ENCODE measurements around the gene GDF9. TPM values are rescaled to one million over a fixed set of nuclear protein-coding genes. Genes with fewer than 3 reads are reported as not detected.

GDF9 gene
- total RNA-seq, 1 donor, result 0.18 TPM

DNA sequence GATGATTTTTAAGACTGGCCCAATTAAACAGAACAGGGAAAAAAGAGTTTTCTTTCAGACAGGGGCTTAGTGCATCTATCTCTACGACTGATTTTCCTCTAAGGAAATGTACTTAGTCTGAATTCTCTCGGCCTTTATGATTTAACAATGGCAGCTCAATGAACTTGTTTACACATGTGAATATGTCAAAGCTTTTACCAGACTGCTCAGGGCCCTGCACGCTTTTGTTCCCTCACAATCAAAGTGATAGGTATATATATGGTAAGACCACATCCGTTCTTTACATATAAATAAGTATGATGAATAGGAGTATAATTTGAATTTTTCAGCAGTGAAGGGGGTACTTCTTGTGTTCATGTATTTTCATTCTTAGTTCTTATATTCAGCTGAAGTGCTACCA is 34.8 kb upstream of the GDF9 start:
- no peak for DNase-seq (ENCODE audit: low read depth)
- H3K4me3 ChIP-seq (ENCODE audit: low read depth, low read length), result no peak overlapping the region
- TF ChIP-seq, protein P1, sequence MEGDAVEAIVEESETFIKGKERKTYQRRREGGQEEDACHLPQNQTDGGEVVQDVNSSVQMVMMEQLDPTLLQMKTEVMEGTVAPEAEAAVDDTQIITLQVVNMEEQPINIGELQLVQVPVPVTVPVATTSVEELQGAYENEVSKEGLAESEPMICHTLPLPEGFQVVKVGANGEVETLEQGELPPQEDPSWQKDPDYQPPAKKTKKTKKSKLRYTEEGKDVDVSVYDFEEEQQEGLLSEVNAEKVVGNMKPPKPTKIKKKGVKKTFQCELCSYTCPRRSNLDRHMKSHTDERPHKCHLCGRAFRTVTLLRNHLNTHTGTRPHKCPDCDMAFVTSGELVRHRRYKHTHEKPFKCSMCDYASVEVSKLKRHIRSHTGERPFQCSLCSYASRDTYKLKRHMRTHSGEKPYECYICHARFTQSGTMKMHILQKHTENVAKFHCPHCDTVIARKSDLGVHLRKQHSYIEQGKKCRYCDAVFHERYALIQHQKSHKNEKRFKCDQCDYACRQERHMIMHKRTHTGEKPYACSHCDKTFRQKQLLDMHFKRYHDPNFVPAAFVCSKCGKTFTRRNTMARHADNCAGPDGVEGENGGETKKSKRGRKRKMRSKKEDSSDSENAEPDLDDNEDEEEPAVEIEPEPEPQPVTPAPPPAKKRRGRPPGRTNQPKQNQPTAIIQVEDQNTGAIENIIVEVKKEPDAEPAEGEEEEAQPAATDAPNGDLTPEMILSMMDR (IDR thresholded peaks at IDR 0.05; ENCODE audit: insufficient read depth, low read length), result no peak

DNA sequence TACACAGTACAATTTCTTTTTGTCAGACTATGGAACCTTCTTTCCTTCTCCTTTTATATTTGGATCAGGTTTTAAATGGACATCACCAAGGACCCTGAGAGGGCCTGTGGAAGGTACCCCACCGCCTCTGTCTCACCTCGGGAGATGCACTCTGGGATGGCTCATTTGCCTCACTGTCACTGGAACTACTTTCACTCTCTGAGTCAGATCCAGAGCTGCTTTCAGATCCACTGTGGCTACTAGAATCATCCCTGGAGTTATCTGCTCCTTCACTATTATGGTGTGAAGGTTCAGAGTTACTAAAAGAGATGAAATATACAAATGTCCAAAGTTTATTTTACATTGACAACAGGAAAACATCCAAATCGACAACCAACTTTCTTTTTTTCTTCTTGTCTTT is 31.8 kb upstream of the GDF9 start:
- TF ChIP-seq, protein P1 (IDR thresholded peaks at IDR 0.05; ENCODE audit: insufficient read depth, low read length), result no peak
- no peak overlapping the region for H3K4me3 ChIP-seq (ENCODE audit: low read depth, low read length)
- DNase-seq (ENCODE audit: low read depth), result no peak

DNA sequence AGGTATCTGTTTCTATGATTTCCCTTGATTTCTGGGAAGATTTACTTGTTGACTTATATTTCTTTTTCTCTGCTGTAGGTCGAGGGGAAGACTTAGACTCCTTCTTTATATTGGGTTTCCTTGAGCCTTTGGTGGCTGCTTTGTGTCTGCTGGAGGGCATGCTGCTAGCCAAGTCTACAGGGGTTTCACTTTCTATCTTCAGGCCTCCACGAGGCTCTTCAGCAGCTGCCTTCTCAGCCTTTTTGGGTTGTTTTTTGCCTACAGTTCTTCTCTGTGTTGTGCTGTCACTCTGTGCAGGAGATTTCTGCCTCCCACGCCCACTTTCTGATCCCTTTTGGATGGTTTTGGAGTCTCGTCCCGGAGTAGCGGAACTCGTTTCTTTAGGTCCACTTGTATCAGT is 30.4 kb upstream of the GDF9 start:
- no peak overlapping the region for H3K4me3 ChIP-seq (ENCODE audit: low read depth, low read length)
- TF ChIP-seq, protein P1 (IDR thresholded peaks at IDR 0.05; ENCODE audit: insufficient read depth, low read length), result no peak
- no peak for DNase-seq (ENCODE audit: low read depth)

DNA sequence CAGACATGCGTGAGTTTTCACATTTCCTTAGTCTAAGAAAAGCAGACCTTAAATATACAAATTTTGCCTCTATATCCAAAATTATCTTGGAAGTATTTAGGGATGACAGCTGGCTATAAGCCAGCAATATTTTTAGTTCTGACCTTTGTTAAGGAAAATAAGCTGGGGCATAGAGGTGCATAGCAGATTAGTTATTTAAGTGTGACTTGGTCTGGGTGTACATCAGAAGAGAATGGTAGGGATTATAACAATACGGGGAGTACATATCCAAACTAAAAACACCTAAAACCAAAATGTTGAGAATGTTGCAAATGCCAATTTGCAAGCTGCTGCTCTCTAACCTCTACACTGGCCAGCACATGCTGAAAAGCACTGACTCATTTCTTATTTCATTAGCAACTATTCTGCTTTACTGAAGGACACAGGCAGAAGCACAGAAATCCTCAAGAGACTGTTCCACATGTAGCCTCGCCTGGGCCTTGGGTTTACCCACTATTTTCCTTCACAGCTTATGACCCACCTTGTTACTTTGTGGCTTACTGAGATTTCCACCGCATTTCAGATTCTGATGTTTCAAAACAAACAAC is 29.5 kb upstream of the GDF9 start:
- H3K4me3 ChIP-seq (ENCODE audit: low read depth, low read length), result no peak overlapping the region
- no peak for DNase-seq (ENCODE audit: low read depth)
- TF ChIP-seq, protein P1 (IDR thresholded peaks at IDR 0.05; ENCODE audit: insufficient read depth, low read length), result no peak

DNA sequence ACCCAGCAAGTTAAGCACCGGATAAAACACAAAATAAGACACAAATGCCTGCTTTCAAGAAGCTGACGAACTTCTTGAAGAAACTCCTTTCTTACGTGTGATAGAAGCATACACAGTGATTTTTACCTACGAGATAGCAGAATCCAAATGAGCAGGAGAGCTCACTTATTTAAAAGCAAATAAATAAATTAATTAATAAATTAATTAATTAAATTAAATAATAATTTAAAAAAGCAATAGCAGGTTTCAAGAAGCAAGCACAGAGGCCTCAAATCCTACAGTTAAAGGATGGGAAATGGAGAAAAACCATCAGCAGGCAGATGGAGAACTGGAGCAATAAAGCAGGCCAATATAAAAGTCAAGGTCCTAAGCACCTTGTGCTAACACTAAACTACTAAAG is 24.5 kb upstream of the GDF9 start:
- no peak overlapping the region for H3K4me3 ChIP-seq (ENCODE audit: low read depth, low read length)
- no peak for DNase-seq (ENCODE audit: low read depth)
- TF ChIP-seq, protein P1 (IDR thresholded peaks at IDR 0.05; ENCODE audit: insufficient read depth, low read length), result no peak

DNA sequence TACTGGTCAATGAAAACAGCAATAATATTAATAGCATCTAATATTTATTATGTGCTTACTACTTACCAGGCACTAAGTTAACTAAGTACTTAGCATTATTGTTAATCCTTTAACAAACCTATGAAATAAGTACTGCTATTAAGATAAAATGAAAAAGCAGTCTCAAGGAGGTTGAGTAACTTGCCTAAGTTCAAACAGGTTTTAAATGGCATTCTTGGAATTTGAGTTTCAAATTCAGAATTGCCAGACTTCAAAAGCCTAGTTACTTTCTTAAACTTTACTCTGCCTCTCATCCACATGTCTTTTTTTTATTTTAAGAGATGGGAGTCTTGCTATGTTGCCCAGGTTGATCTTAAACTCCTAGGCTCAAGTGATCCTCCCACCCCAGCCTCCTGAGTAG is 23.2 kb upstream of the GDF9 start:
- TF ChIP-seq, protein P1 (IDR thresholded peaks at IDR 0.05; ENCODE audit: insufficient read depth, low read length), result no peak
- DNase-seq (ENCODE audit: low read depth), result no peak
- H3K4me3 ChIP-seq (ENCODE audit: low read depth, low read length), result no peak overlapping the region

DNA sequence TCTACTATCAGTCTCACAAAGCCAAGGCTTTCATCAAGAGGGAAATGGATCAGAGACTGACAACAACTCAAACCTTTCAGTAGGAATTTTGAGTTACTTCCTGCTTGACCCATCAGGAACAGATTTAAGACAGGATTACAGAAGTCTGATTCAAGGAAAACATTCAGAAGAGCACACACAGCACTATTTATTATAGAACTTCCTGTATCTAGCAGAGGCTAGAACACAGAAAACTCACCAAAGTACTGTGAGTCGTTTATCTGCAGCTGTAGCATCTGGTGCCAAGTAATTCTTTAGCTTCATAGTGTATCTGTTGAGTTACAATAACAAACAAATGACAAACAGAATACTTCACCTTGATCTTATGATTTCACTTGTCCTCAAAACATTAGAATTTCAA is 21.0 kb upstream of the GDF9 start:
- DNase-seq (ENCODE audit: low read depth), result no peak
- TF ChIP-seq, protein P1 (IDR thresholded peaks at IDR 0.05; ENCODE audit: insufficient read depth, low read length), result no peak

More for the DNA sequence above, 21.0 kb upstream of the GDF9 start:
- H3K4me3 ChIP-seq (ENCODE audit: low read depth, low read length), result no peak overlapping the region
